Hematopoietic multipotent progenitor cell treated with erythropoietin and hydrocortisone succinate and interleukin-3 and kit ligand, for 17 days (in vitro differentiated cells): ENCODE results near the gene SF3B6.
"Not testable (repeated sequence)": the region's sequence is repeated elsewhere in the genome, so short reads cannot be mapped to it uniquely, and the experiment has no call there.

ENCODE experiments used
- DNase-seq: peaks from one replicate; pipeline ENCODE4 v3.0.0-alpha.2; 2015; ENCODE audit warnings: low spot score

Gene SF3B6

GRCh38 chr2:24050041-24050979, 25.8 kb downstream of the SF3B6 start:
- DNase-seq, result no peak

GRCh38 chr2:24049485-24050021, 26.6 kb downstream of the SF3B6 start, which contains the start of gene FKBP1B:
Gene FKBP1B, plus strand, starts transcription at chr2:24049741. Its CDS starts 109 bp downstream, at chr2:24049850.
- peak; percentile 37 for DNase-seq

GRCh38 chr2:24048769-24049484, 27.2 kb downstream of the SF3B6 start:
- no peak for DNase-seq

GRCh38 chr2:24047703-24048033, 28.5 kb downstream of the SF3B6 start:
- no peak for DNase-seq

GRCh38 chr2:24046930-24047702, 29.0 kb downstream of the SF3B6 start, which contains the start of gene WDCP:
Gene WDCP, minus strand, starts transcription at chr2:24047391. Its CDS starts 7,897 bp downstream, at chr2:24039494.
- DNase-seq, result peak; percentile 91

GRCh38 chr2:24046599-24046929, 29.6 kb downstream of the SF3B6 start:
- DNase-seq, result no peak

- no peak for DNase-seq
Measured at GRCh38 chr2:24045511-24046508, 30.3 kb downstream of the SF3B6 start.

GRCh38 chr2:24043133-24043532, 33.0 kb downstream of the SF3B6 start:
- not testable (repeated sequence) for DNase-seq

- DNase-seq, result no peak
Measured at GRCh38 chr2:24040511-24040910, 35.6 kb downstream of the SF3B6 start.

GRCh38 chr2:24038786-24039499, 37.2 kb downstream of the SF3B6 start:
- DNase-seq, result no peak

- DNase-seq, result no peak
Measured at GRCh38 chr2:24026233-24026632, 49.9 kb downstream of the SF3B6 start.

GRCh38 chr2:24024996-24025663, 51.0 kb downstream of the SF3B6 start:
- DNase-seq, result peak; percentile 55

GRCh38 chr2:24024018-24024417, 52.1 kb downstream of the SF3B6 start:
- no peak for DNase-seq

GRCh38 chr2:24022975-24023575, 53.1 kb downstream of the SF3B6 start:
- no peak for DNase-seq

- no peak for DNase-seq
Measured at GRCh38 chr2:24022324-24022974, 53.7 kb downstream of the SF3B6 start.

GRCh38 chr2:24021122-24021998, 54.8 kb downstream of the SF3B6 start:
- peak; percentile 39 for DNase-seq

- DNase-seq, result no peak
Measured at GRCh38 chr2:24020244-24020643, 55.9 kb downstream of the SF3B6 start.

GRCh38 chr2:24019729-24020128, 56.4 kb downstream of the SF3B6 start:
- no peak for DNase-seq
